H1 (cell line): ENCODE results near the gene CTNND2. TPM values are rescaled to one million over a fixed set of nuclear protein-coding genes. Genes with fewer than 3 reads are reported as not detected.

Source experiments
- CTCF ChIA-PET: fragments of 300-600 bp; sonication (Branson Sonifier 250); formaldehyde crosslinking; loops from one replicate; lab custom pipeline; 2021; ENCODE audit not compliant: partially characterized antibody; lab: Charles Lee
- POLR2A ChIA-PET: fragments of 300-600 bp; sonication (Branson Sonifier 250); formaldehyde crosslinking; loops from one replicate; lab custom pipeline; 2021; ENCODE audit warnings: inconsistent platforms; ENCODE audit not compliant: partially characterized antibody; lab: Charles Lee
- DNase-seq, 2 experiments: peaks; one replicate each; pipeline versions ENCODE4 v3.0.0 to v3.0.0-alpha.2; 2010 to 2022; ENCODE audit warnings: low spot score in 2 of 2, low read depth in 1 of 2, mixed read lengths in 1 of 2
- FAIRE-seq: peaks from 2 replicates; lab custom pipeline; 2011; peaks lifted over from hg19 to GRCh38; lab: Jason Lieb, UNC
- H2AFZ ChIP-seq: 2 replicates; pipeline ENCODE4 v1.8.1; 2012; ENCODE audit warnings: low read length, inconsistent platforms
- H2AK5ac ChIP-seq: 2 replicates; pipeline ENCODE4 v1.6.1; 2013; ENCODE audit warnings: low read depth, low read length
- H2BK120ac ChIP-seq: replicated peaks from 2 replicates; pipeline ENCODE3; 2013; ENCODE audit warnings: low read depth, low read length, inconsistent platforms
- H2BK12ac ChIP-seq: 2 replicates; pipeline ENCODE4 v1.6.1; 2013; ENCODE audit warnings: low read depth, low read length
- H2BK15ac ChIP-seq: 2 replicates; pipeline ENCODE4 v1.6.1; 2013; ENCODE audit warnings: low read length
- H2BK20ac ChIP-seq: 2 replicates; pipeline ENCODE4 v1.6.1; 2013; ENCODE audit warnings: low read length
- H2BK5ac ChIP-seq: 2 replicates; pipeline ENCODE4 v1.6.1; 2013; ENCODE audit warnings: low read depth, low read length
- H3K14ac ChIP-seq: 2 replicates; pipeline ENCODE4 v1.6.1; 2013; ENCODE audit warnings: inconsistent platforms; ENCODE audit not compliant: insufficient read length
- H3K18ac ChIP-seq: 2 replicates; pipeline ENCODE4 v1.6.1; 2013; ENCODE audit warnings: low read length; ENCODE audit errors: extremely low read depth
- H3K23ac ChIP-seq: 2 replicates; pipeline ENCODE4 v1.6.1; 2013; ENCODE audit warnings: inconsistent platforms; ENCODE audit not compliant: insufficient read length
- H3K23me2 ChIP-seq: 2 replicates; pipeline ENCODE4 v1.6.1; 2013; ENCODE audit warnings: low read depth, low read length
- H3K27ac ChIP-seq: 2 replicates; pipeline ENCODE4 v1.6.1; 2011; ENCODE audit warnings: low read depth, low read length, inconsistent platforms
- H3K27me3 ChIP-seq, 4 experiments: replicated peaks in 1 of 4; 1 replicate in 1 of 4; 2 replicates in 3 of 4; pipeline versions ENCODE4 v1.6.1 to v1.8.1; 2011 to 2013; ENCODE audit warnings: low read length in 3 of 4, mild to moderate bottlenecking in 3 of 4, inconsistent platforms in 2 of 4, mixed read lengths in 2 of 4, moderate library complexity in 1 of 4; ENCODE audit not compliant: control insufficient read depth in 3 of 4, insufficient read depth in 3 of 4; ENCODE audit errors: extremely low read depth in 1 of 4
- H3K36me3 ChIP-seq, 4 experiments: 2 replicates each; pipeline versions ENCODE4 v1.6.1 to v1.8.1; 2011 to 2013; ENCODE audit warnings: mild to moderate bottlenecking in 4 of 4, low read length in 3 of 4, moderate library complexity in 2 of 4, control low read depth in 1 of 4, inconsistent platforms in 1 of 4; ENCODE audit not compliant: insufficient read depth in 4 of 4, control insufficient read depth in 2 of 4
- H3K4ac ChIP-seq: replicated peaks from 2 replicates; pipeline ENCODE3; 2013; ENCODE audit warnings: low read length, low read depth, mixed read lengths, inconsistent platforms; ENCODE audit not compliant: insufficient read length
- H3K4me1 ChIP-seq, 4 experiments: replicated peaks in 1 of 4; 1 replicate in 1 of 4; 2 replicates in 3 of 4; pipeline versions ENCODE4 v1.6.1 to v1.8.1; 2011 to 2013; ENCODE audit warnings: low read length in 3 of 4, inconsistent platforms in 2 of 4, mixed read lengths in 1 of 4; ENCODE audit not compliant: insufficient read depth in 4 of 4, control insufficient read depth in 3 of 4
- H3K4me2 ChIP-seq, 2 experiments: 2 replicates each; pipeline versions ENCODE4 v1.6.1 to v1.8.1; 2011 to 2013; ENCODE audit warnings: low read depth in 2 of 2, low read length in 2 of 2, control low read depth in 1 of 2, inconsistent platforms in 1 of 2, mild to moderate bottlenecking in 1 of 2; ENCODE audit not compliant: insufficient read depth in 1 of 2
- H3K4me3 ChIP-seq, 4 experiments: fragments of 200-600, 300-600 bp in 1 of 4; sonication (generic), shearing (Covaris generic), sonication (Bioruptor Twin) in 1 of 4; 2 replicates each; pipeline versions ENCODE4 v1.5.1 to v1.8.1; 2011 to 2016; ENCODE audit warnings: low read length in 4 of 4, low read depth in 3 of 4, control low read depth in 2 of 4, inconsistent platforms in 2 of 4, mild to moderate bottlenecking in 2 of 4, mixed read lengths in 1 of 4, moderate library complexity in 1 of 4; ENCODE audit not compliant: insufficient read depth in 2 of 4; ENCODE audit errors: extremely low read depth in 1 of 4
- H3K56ac ChIP-seq: replicated peaks from 2 replicates; pipeline ENCODE3; 2013; ENCODE audit warnings: low read depth, mild to moderate bottlenecking, mixed read lengths, low read length, inconsistent platforms; ENCODE audit not compliant: insufficient read length
- H3K79me1 ChIP-seq: 2 replicates; pipeline ENCODE4 v1.6.1; 2013; ENCODE audit warnings: low read depth, low read length, control low read depth
- H3K79me2 ChIP-seq, 2 experiments: 2 replicates each; pipeline versions ENCODE4 v1.6.1 to v1.8.1; 2012 to 2013; ENCODE audit warnings: low read length in 2 of 2, mild to moderate bottlenecking in 2 of 2, inconsistent platforms in 1 of 2; ENCODE audit not compliant: insufficient read depth in 2 of 2, control insufficient read depth in 1 of 2
- H3K9ac ChIP-seq, 4 experiments: replicated peaks in 1 of 4; 1 replicate in 1 of 4; 2 replicates in 3 of 4; pipeline versions ENCODE4 v1.6.1 to v1.8.1; 2011 to 2013; ENCODE audit warnings: low read depth in 3 of 4, low read length in 3 of 4, control low read depth in 2 of 4, mild to moderate bottlenecking in 2 of 4, moderate library complexity in 2 of 4, inconsistent platforms in 1 of 4; ENCODE audit errors: extremely low read depth in 1 of 4
- H3K9me3 ChIP-seq, 2 experiments: 2 replicates each; pipeline versions ENCODE4 v1.6.1 to v1.8.1; 2012 to 2013; ENCODE audit warnings: mild to moderate bottlenecking in 2 of 2, moderate library complexity in 2 of 2, control low read depth in 1 of 2, inconsistent platforms in 1 of 2, low read depth in 1 of 2, low read length in 1 of 2, mixed read lengths in 1 of 2; ENCODE audit not compliant: insufficient read depth in 2 of 2
- H4K20me1 ChIP-seq, 2 experiments: replicated peaks in 1 of 2; 2 replicates each; pipeline versions ENCODE3 to v1.8.1; 2011 to 2013; ENCODE audit warnings: inconsistent platforms in 2 of 2, low read length in 2 of 2, mild to moderate bottlenecking in 1 of 2; ENCODE audit not compliant: insufficient read depth in 2 of 2, control insufficient read depth in 1 of 2
- H4K5ac ChIP-seq: 2 replicates; pipeline ENCODE4 v1.6.1; 2013; ENCODE audit warnings: low read length, low read depth, mixed read lengths, inconsistent platforms; ENCODE audit not compliant: insufficient read length
- H4K8ac ChIP-seq: 2 replicates; pipeline ENCODE4 v1.8.0; 2013; ENCODE audit warnings: mild to moderate bottlenecking, moderate library complexity, low read length, inconsistent platforms; ENCODE audit not compliant: insufficient read depth; ENCODE audit errors: extremely low read depth
- H4K91ac ChIP-seq: replicated peaks from 2 replicates; pipeline ENCODE3; 2013; ENCODE audit warnings: low read length, mixed read lengths, inconsistent platforms; ENCODE audit not compliant: insufficient read length
- BRCA1 ChIP-seq: IDR thresholded peaks from 2 replicates; pipeline ENCODE4 v1.6.1; 2012; ENCODE audit warnings: low read depth, low read length, improper control_type of control experiment
- EP300 ChIP-seq, 2 experiments: IDR thresholded peaks; 1 replicate in 1 of 2; 2 replicates in 1 of 2; pipeline ENCODE4 v1.6.1; 2011 to 2012; ENCODE audit warnings: low read depth in 2 of 2, low read length in 2 of 2, mild to moderate bottlenecking in 2 of 2, borderline replicate concordance in 1 of 2, inconsistent platforms in 1 of 2, moderate library complexity in 1 of 2
- KDM1A ChIP-seq: fragments of 200-600, 300-600 bp; sonication (generic); IDR thresholded peaks from 2 replicates; pipeline ENCODE4 v1.7.1; 2016; ENCODE audit warnings: mild to moderate bottlenecking, low read length, borderline replicate concordance
- MAX ChIP-seq: IDR thresholded peaks from 2 replicates; pipeline ENCODE4 v1.6.1; 2012; ENCODE audit warnings: inconsistent platforms
- PHF8 ChIP-seq: fragments of 200-600 bp; sonication (generic); conservative IDR thresholded peaks from 2 replicates; pipeline ENCODE4 v1.7.1; 2012; ENCODE audit warnings: low read depth, mild to moderate bottlenecking, inconsistent platforms, low read length, moderate library complexity
- RXRA ChIP-seq: IDR thresholded peaks from 2 replicates; pipeline ENCODE4 v1.6.1; 2011; ENCODE audit warnings: low read depth, mild to moderate bottlenecking, low read length, moderate library complexity; ENCODE audit not compliant: insufficient read depth
- WGBS, 2 experiments: shearing (Covaris generic) in 1 of 2; methylation state at CpG; one replicate each; pipeline versions ENCODE4 v1.1.6 to v1.1.7; 2013 to 2015; ENCODE audit warnings: low lambda C conversion rate in 2 of 2, mixed read lengths in 2 of 2, inconsistent platforms in 1 of 2, low coverage in 1 of 2, missing lambda C conversion rate in 1 of 2; ENCODE audit not compliant: insufficient replicate concordance in 2 of 2, insufficient coverage in 1 of 2, insufficient read length in 1 of 2; ENCODE audit errors: extremely low coverage in 1 of 2, missing lambda C conversion rate in 1 of 2; 5-methylcytosine and 5-hydroxymethylcytosine counted together
- polyA plus RNA-seq, 7 experiments: library from polyadenylated mRNA; depleted of rRNA in 3 of 7; stranded (reverse) in 5 of 7; unstranded in 2 of 7; fragments of >200 nt in 5 of 7; fragments of 200-250 nt in 2 of 7; gene quantifications; 1 replicate in 5 of 7; 2 replicates in 1 of 7; 4 replicates in 1 of 7; pipeline versions ENCODE4 v1.2.1 to v1.2.3, GENCODE V29; 2011 to 2013; ENCODE audit warnings: missing spikeins in 2 of 7, mixed read lengths in 2 of 7
- total RNA-seq: library from RNA; stranded (reverse); fragmentation: NEBNext Ultra II Directional; extraction: Animal tissue kit (Norgen Biotek cat#: 25700); gene quantifications from 2 replicates; pipeline ENCODE4 v1.2.1, GENCODE V29; 2021

Gene CTNND2
- total and polyA plus RNA-seq, 2 of the 8 experiments (the other 6 are each of a cell fraction or from before 2014, with no cell fraction given), result 7.4 to 14.2 TPM

- no peak overlapping the region for H3K18ac ChIP-seq
- no peak overlapping the region for H2BK120ac ChIP-seq
- H3K9me3 ChIP-seq, result no peaks in the 10 kb centered on the region
- H3K36me3 ChIP-seq, result no peaks in the 10 kb centered on the region
- H3K4ac ChIP-seq, result no peak overlapping the region
- no peaks in the 10 kb centered on the region for H3K23me2 ChIP-seq
- H2AK5ac ChIP-seq, result no peak overlapping the region
- no peak overlapping the region for H4K5ac ChIP-seq
- no peak overlapping the region for H3K27ac ChIP-seq
- no peak overlapping the region for H3K4me3 ChIP-seq
- H3K79me1 ChIP-seq, result no peaks in the 10 kb centered on the region
- H3K4me2 ChIP-seq, result no peak overlapping the region
- 0 out of 7 replicates have a peak, but pooled peaks cover 0 to 2% (median 0%) of the 10 kb centered on the region in 4 experiments for H3K4me1 ChIP-seq
- no peaks in the 10 kb centered on the region for H3K27me3 ChIP-seq
- no peaks in the 10 kb centered on the region for H3K79me2 ChIP-seq
- no peak overlapping the region for H4K91ac ChIP-seq
- TF ChIP-seq BRCA1 (no peak), KDM1A (no peak), MAX (no peak), PHF8 (no peak), RXRA (no peak), EP300 (IDR thresholded peaks at IDR 0.05; ENCODE audit: borderline replicate concordance in 1 of 2, low read depth in 2 of 2, low read length in 2 of 2) (no peak)
- 89% methylated on average over 5 of the region's 5 CpGs; no CpG with 5 or more reads in 1 of the 2 experiments for WGBS, 2 experiments
- no peak overlapping the region for H3K23ac ChIP-seq
- no peak overlapping the region for H3K56ac ChIP-seq
- no peak overlapping the region for H2BK20ac ChIP-seq
- POLR2A ChIA-PET, result no interaction called here
- H4K20me1 ChIP-seq, result no peaks in the 10 kb centered on the region
- no peak overlapping the region for H2BK15ac ChIP-seq
- CTCF ChIA-PET, result interaction anchor here (1.5 kb wide), 1 partner anchor 251 kb away, joined by 3 read pairs; no protein-coding TSS in a partner anchor
- no peak overlapping the region for H2BK12ac ChIP-seq
- H4K8ac ChIP-seq, result no peak overlapping the region
- no peak overlapping the region for H2BK5ac ChIP-seq
- no peak for DNase-seq
- no peak overlapping the region for H3K9ac ChIP-seq
- FAIRE-seq, result no peak
- no peak overlapping the region for H2AFZ ChIP-seq
- H3K14ac ChIP-seq, result no peak overlapping the region
Measured at GRCh38 chr5:11599499-11599898, 304.7 kb downstream of the CTNND2 start.
